Fibroblast of the conjunctiva (primary cell): ENCODE data around the gene MYO16.
"Not testable (repeated sequence)": the region's sequence is repeated elsewhere in the genome, so short reads cannot be mapped to it uniquely, and the experiment has no call there.

Experiments
- DNase-seq: peaks from one replicate; pipeline ENCODE4 v3.0.0-alpha.2; 2010; ENCODE audit warnings: low read depth

MYO16 gene

DNA sequence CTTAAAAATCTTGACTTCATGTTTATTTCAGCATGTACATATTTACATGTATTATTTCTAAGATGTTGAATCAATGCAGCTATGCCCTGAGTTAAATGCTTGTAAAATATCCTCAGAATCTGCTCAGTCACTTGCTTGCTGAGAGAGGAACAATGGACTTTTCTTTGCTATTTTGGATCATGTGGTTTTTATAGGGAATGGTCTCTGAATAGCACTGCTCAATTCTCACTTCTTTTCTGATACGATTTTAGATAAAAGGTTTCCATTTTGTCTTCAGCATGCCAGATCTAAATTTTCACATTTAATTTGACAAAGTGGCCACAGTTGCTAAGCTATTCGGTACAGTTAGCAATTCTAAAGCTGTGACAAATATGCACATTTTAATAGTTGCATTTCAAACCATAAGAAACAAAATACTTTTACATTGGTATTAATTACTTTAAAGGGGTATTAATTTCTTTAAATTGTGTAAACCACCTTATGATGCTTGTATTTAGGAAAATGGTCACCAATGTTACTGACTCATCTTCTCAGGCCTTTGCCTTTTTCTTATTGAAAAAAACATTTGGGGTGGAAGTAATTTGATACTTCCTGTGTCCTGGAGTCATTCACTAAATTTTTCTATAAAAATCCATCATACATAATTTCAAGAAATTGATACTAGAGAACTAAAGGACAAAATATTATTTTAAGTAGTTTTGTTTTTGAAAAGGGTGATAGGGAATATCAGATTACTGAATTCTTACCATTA lies 113.5 kb downstream of the MYO16 start:
- DNase-seq: no peak

DNA sequence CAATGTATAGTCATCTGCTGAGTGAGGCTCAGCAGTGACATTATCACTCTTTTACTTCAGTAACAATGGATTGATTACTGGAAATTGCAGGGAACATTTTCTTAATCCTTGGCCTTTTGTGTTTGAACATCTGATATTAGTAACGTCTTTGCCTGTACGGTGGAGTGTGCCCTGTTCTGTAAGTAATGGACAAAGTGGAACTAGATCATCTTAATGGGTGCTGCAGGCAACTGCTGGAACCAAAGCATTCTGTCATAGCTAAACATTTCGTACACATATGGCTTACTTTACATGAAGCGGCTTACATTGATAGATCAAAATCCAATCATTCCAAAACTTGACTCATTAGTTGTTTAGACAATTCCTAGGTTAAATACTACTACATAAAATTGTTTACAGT lies 114.1 kb downstream of the MYO16 start:
- no peak for DNase-seq

DNA sequence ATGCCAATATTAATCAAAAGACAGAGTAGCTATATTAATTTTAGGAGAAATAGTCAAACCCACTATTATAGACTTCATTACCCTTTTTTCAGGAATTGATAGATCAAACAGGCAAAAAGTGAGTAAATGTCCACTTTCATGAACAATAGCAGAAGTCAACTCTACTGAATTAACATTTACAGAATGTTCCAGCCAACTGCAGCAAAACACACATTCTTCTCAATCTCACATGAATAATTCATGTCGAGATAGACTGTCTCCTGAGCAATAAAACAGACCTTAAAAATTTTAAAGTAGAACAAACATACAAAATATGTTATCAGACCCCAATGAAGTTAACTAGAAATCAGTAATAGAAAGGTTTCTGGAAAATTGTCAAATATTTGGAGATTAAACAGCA lies 118.4 kb downstream of the MYO16 start:
- no peak for DNase-seq

DNA sequence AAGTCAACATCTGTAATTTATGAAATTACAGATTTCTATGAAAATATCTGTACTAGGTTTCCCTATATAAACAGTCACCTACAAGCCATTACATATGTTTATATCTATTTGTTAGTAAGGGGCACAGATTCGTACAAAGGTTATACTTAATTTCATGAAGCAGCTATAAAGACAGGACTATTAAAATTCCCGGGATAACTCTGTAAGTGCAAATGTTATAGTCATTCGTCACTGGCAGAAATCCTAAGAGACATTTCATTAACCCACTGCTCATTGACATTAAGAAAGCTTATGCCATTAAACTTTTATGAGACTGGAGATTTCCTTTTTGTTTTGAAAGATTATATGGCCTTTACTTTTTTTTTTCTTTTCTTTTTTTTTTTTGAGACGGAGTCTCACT lies 122.9 kb downstream of the MYO16 start:
- DNase-seq: no peak

DNA sequence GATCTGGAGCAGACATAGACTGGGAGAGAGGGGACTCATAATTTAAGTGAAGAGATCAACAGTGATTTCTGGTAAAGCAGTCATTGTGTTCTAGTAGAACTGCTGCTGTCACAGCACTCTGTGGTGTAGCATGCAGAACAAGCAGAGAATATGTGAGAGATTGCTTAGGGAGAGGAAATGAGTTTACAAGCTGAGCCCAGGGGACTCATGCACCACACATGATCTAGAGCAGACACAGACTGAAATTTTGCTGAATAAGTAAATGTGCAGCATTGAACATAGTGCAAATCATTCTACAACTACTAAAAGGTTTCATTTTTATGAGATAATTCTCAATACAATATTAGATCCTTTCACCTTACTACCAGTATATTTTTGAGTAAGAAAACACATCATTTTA lies 125.7 kb downstream of the MYO16 start:
- no peak for DNase-seq

DNA sequence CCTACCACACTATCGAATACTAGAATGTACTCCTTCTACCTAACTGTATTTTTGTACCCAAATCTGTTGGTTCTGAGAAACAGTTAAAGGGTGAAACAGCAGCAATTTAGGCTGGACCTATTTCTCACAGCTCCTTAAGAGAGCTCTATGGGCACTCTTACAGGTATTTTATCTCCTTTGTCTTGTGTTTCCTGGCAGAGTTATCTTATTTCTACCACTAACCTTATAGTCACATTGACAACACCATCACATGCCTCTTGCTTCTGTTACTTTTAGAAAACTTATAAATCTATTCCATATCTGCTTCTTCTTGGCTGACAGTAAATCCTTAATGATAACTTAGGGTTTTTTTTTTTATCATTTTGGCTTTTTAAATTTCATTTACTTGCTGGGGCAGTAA lies 130.7 kb downstream of the MYO16 start:
- no peak for DNase-seq

DNA sequence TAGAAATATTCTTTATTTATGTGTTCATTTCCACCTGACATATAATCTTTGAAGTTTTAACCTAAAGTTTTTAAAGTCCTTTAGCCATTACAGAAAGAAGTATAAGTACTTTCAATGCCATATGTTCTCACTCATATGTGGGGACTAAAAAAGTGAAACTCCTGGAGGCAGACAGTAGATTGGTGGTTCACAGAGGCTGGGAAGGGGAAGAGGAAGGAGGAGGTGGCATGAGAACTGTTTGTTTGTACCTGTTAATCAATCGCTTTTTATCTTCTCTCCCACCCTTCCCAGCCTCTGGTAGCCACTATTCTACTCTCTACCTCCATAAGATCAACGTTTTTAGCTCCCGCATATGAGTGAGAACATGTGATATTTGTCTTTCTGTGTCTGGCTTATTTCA lies 131.1 kb downstream of the MYO16 start:
- no peak for DNase-seq

DNA sequence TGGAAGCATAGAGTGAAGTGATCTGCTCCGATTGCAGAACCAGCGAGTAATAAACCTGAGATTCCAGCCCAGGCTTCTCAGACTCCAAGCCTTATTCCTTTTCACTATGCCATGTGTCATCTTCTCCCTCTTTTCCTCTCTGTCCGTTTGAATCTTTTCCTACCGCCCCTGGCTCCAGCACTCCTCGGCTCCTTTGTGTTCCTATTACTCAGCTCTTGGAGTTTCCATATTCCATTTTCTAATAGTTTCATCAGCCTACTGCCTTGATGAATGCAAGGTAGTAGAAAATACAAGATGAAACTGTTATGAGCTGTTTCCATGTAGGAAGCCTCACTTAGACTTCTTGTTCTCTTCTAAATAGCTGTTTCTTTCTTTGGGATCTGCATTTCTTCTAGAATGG lies 138.6 kb downstream of the MYO16 start:
- no peak for DNase-seq

DNA sequence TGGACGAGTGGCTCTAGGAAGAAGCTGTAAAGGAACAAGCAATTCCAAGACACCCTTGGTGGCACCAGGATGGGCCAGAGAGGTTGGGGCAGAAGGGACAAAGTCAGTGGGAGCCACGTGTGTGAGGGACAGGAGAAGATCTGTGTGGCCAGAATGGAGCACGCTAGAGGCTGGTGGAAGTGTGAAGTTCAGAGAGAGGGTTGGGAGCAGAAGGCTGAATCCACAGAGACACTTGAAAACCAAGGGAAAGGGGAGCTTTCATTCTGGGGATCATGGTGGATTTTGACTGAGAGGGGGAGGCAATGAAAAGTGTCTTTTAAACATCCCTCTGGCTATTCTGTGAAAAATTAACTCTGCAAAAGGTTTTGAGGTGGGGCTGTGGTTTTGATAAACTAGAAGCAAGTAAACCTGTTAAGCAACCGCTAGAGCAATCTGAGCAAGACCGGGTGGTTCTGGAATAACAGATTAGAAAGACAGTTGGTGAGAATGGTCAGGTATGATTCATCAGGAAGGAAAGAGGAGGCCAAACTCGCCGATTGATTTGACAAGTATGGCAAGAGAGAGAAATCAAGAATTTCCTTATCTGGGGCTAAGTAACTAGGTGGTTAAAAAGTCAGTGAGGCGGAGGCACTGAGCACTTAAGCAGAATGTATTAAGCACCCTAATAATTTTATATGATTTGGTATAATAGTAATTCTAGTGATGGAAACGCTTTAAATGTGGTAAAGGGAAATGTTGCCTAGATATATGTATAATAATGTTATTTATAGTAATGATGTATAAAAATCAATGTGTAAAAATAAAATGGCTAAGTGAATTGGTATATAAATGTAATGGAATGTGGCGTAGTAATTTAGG lies 140.0 kb downstream of the MYO16 start:
- no peak for DNase-seq

DNA sequence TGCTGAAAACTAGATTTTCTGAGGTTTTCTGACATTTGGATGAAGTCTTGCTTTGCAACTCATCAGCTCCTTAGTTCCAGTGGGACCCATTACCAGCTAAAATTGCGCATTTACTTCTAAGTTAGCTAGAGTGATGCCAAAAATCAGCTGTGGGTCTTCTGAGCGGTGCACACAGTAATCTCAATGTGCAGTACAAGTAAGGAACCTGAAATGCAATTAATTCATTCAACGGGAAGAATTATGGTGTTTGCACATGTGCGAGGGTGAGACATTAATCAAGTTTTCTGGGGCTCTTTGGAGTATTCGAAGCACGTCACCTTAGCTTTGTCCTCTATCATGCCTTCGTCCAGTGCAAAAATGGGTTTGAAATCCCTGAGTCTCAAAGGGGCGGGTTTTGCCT lies 146.2 kb downstream of the MYO16 start:
- DNase-seq: no peak

DNA sequence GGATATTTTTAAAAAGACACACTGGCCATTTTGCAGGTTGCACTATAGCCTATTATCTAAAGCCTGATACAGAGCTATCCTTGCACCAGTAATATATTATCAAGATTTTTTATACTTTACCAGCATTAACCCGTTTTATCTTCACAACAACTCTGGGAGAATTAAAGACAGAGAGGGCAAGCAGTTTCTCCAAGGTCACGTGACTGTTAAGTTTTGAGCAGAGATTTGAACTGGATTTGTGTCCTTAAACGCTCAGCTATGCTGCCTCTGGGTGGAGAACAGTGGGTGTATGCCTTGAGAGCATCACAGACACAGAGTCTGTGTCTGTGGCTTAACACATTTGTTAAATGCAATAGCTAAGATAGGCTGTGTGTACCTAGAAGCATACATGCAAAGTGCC lies 147.2 kb downstream of the MYO16 start:
- DNase-seq: no peak

DNA sequence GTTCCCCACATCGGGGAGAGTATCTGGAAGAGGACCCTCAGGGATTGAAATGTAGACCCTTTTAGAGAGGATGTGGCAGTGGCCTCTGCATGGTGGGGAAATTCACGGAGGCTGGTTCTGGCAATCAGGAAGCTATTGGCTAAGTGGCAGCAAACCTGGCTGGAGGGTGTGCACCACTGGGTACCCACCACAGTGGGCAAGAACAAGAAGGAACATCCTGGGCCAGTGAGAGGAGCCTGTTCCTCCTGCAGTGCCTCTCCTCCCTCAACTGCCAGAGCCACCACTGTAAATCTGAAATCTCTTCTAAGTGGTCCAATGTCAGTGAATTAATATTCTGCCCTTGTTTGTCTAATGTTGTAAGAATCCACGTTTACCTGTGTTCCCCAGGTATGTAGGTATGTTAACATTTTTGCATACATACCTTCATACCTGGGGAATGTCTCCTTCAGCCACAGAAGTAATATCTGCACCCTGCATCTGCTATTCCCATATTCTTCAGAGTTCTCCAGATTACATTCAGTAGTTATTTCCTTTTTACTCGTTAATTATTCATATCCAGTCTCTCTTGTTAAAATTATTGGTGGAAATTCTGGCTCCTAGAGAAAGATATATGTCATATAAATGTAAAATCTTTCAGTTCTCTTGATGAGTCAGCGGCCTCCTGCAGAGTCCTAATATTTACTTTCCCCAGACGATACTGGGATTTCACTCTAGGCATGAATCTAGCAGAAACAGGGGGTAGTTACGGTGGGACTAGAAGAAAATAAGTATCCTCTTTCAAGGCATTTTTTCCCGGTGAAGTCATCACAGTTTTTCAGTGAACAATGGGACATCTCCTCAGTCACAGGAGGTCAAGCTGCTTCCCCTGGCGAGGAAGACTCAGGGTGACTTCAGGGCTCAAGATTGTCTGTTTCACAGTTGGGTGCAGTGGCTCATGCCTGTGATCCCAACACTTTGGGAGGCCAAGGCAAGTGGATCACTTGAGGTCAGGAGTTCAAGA lies 148.3 kb downstream of the MYO16 start:
- DNase-seq: no peak

DNA sequence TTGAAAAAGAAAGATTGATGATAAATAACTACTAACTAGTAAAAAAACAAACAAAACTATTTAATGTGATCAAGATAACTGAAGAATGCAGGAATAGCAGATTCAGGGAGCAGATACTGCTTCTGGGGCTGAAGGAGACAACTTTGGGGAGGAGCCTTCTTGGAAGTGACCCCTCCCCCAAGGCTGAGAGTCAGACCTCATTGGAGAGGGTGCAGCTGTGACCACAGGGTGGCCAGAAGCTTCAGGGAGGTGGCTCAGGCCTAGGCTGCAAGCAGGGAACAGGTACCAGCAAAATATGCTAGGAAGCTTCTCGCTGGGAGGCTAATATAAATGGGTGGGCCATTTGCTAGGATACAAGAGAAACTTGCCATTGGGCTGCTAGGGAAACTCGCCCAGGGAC lies 149.9 kb downstream of the MYO16 start:
- no peak for DNase-seq

DNA sequence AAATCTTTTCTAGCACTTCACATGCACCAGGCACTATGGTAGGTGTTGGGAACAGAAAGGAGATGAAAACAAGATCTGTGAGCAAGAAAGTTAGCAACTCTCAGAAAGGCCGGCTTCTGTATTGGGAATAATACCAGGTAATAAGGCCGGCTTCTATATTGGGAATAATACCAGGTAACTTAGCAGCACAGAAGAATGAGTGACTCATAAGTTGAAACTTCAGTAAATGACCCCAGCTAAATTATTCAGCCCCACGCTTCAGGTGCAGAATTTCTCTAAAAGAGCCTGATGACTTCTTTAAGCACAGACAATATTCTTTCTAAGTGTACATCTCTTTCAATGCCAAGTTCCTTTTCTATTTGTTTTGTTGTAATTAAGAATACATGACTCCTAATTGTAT lies 151.3 kb downstream of the MYO16 start:
- DNase-seq: no peak

DNA sequence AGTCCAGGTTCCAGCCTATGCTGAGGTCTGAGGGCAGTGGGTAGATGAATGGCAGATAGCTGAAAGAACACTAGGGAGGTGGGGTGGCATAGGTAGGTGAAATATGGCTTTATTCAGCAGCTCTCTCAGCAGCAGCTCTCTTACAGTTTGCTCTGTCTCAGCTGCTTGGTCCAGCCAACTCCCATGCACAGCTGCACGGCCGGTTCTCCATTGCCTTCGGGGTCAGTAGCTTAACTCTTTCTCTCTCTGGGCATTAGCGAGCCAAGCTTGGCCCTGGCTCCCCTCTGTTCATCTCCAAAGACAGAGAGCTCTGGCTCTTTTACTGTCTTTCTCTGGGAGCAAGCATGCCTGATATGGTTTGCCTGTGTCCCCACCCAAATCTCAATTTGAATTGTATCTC lies 151.9 kb downstream of the MYO16 start:
- DNase-seq: no peak

DNA sequence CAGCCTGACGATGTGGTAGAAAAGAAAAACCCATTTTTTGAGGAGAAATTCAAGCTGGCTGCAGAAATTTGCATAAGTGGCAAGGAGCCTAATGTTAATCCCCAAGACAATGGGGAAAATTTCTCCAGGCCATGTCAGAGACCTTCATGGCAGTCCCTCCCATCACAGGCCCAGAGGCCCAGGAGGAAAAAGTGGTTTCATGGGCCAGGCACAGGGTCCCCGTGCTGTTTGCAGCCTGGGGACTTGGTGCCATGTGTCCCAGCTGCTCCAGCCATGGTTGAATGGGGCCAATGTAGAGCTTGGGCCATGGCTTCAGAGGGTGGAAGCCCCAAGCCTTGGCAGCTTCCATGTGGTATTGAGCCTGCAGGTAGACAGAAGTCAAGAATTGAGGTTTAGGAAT lies 153.1 kb downstream of the MYO16 start:
- not testable (repeated sequence) for DNase-seq

DNA sequence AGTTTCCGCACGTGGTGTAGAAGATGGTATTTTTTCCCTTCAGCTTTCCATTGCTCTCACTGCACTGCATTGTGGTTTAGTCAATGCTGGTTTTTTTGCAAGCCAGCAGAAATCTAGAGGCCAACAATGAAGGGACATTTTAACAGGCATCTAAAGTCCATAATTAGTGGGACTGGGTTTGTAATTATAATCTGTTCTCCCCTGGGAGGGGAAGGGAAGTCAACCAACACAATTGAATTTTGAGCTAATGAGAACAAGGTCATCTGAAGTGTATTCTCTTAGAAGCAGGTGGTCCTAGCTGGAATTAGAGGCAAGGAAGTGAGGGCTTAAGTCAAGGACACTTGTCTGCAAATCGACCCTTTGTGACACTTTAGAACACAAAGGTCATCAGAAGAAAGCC lies 156.4 kb downstream of the MYO16 start:
- DNase-seq: no peak

DNA sequence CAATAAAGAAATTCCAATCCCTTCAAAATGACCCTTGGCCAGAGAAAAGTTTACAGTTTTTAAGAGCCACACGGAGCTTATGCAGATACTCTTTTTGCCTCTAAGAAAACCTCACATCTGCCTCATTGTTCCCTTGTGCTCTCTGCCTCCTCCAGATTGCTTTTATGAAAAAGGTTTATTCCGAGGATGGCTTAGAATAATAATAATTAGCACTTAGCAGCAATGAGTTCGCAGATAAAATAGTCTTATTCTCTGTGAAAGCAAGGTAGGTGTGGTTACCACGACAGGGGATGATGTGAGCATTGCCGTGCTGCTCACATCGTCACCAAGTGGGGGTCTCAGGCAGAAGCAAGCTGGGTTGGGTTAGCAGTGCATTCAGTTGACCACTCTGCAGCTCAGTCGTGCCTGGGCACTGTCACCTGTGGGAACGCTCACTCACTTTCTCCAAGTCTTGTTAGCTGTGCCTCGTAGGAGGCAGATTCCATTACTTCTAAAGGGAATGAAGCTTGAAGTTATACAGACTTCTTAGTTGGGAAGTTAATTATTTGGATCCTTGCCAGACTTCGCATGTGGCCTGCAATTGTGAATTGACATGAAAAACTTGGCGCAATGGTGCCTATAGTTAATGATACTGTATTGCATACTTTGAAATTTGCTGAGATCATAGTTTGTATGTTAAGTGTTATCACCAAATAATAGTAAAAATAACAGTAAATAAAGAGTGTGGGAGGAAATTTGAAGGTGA lies 157.2 kb downstream of the MYO16 start:
- no peak for DNase-seq

DNA sequence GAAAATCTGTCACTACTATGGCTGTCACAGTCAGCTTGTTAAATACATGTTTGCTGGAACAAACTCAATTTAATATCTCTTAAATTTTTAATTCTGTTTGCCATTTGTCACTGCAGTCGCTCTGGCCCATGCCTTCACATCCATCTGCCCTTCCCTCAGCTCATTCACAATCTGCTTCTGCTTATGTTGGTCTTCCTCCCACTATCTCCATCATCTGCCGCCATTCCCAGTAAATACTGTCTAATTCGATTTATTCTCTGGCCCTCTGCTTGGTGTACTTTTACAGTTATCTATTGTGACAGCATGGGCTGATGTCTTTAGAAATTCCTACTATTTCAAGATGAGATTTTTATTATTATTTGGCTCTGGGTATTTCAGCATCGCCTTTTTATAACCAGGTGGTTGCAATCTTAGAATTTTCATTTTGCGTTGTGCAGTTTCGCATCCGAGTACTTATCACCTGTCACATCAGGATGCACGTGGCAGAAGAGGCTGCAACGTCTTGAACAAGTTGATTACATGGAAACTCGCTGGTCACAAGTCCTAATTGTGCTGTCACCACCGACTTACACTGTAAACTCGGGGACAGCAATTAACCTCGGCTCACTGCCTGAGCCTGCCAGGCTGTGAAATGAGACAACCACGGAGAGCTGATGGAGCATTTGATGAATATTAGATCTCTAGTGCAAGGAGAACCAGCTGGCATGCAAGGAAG lies 158.4 kb downstream of the MYO16 start:
- no peak for DNase-seq

DNA sequence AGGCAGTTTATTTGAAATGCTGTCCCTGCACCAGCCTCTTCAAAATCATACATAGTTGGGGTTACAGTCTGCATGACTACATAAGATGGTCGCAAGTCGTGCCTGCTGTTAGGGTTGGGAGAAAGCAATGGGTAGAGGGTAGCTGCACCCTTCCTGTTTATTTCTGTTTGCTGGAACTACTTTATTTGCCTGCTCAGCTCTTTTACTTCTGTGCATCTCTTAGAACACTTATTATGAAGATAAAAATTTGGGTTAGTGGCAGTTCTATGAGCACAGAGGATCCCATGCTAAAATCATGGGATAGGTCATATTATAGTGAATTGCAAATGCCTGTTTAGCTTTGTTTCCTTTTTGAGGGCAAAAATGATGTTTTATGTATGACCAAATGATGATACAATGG lies 160.1 kb downstream of the MYO16 start:
- no peak for DNase-seq

DNA sequence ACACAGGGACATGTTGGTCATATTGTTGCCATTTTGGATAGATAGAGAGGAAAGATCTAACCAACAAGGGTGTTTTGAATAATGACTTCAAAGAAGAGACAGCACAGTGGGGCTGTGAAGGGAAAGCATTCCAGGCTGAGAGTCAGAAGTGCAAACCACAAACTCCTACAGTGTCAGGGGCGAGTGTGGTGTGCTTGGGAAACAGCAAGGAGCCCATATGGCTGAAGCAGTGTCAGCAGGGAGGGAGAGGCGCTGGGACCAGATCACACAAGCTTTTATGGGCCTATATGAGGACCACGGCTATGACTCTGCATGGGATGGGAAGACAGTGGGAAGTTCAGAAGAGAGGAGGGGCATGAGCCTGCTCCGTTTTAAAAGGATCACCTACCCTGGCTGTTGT lies 166.4 kb downstream of the MYO16 start:
- DNase-seq: no peak
